DND-41 (cell line): ENCODE results near the gene ABI2.

Source experiments
- ATAC-seq: fragments of 200-7000 bp; cut with Tn5 transposase; 3 replicates; pipeline ENCODE4 v1.9.1; 2021; ENCODE audit warnings: low read depth; ENCODE audit not compliant: insufficient read depth
- DNase-seq: peaks from one replicate; pipeline ENCODE4 v3.0.0-alpha.2; 2020
- H2AFZ ChIP-seq: 2 replicates; pipeline ENCODE4 v1.6.0; 2012; ENCODE audit warnings: low read depth, low read length
- H3K27ac ChIP-seq: 2 replicates; pipeline ENCODE4 v1.5.1; 2012; ENCODE audit warnings: low read length, inconsistent platforms
- H3K27me3 ChIP-seq: fragments of 200-600 bp; sonication (generic); 2 replicates; pipeline ENCODE4 v1.6.0; 2012; ENCODE audit warnings: low read length, mild to moderate bottlenecking, inconsistent platforms; ENCODE audit not compliant: insufficient read depth, poor library complexity
- H3K36me3 ChIP-seq: 2 replicates; pipeline ENCODE4 v1.5.1; 2012; ENCODE audit warnings: low read length, inconsistent platforms; ENCODE audit not compliant: insufficient read depth
- H3K4me1 ChIP-seq: 2 replicates; pipeline ENCODE4 v1.5.1; 2012; ENCODE audit warnings: mild to moderate bottlenecking, low read length; ENCODE audit not compliant: insufficient read depth
- H3K4me2 ChIP-seq: 2 replicates; pipeline ENCODE4 v1.6.0; 2012; ENCODE audit warnings: mild to moderate bottlenecking, moderate library complexity, low read length, inconsistent platforms; ENCODE audit not compliant: insufficient read depth
- H3K4me3 ChIP-seq, 2 experiments: fragments of 200-600 bp in 1 of 2; shearing (Covaris generic) in 1 of 2; 2 replicates each; pipeline ENCODE4 v1.5.1; 2012 to 2016; ENCODE audit warnings: inconsistent platforms in 2 of 2, low read length in 2 of 2, mild to moderate bottlenecking in 2 of 2, low read depth in 1 of 2, moderate library complexity in 1 of 2
- H3K79me2 ChIP-seq: 2 replicates; pipeline ENCODE4 v1.6.0; 2012; ENCODE audit warnings: low read length, inconsistent platforms; ENCODE audit not compliant: insufficient read depth
- H3K9ac ChIP-seq: 2 replicates; pipeline ENCODE4 v1.6.0; 2012; ENCODE audit warnings: low read depth, mild to moderate bottlenecking, inconsistent platforms, low read length, moderate library complexity
- H3K9me3 ChIP-seq: 2 replicates; pipeline ENCODE4 v1.5.1; 2012; ENCODE audit warnings: low read length, moderate library complexity, mild to moderate bottlenecking, inconsistent platforms; ENCODE audit not compliant: insufficient read depth, severe bottlenecking
- H4K20me1 ChIP-seq: 2 replicates; pipeline ENCODE4 v1.6.0; 2012; ENCODE audit warnings: low read length; ENCODE audit not compliant: insufficient read depth
- EZH2 ChIP-seq: IDR thresholded peaks from 3 replicates; pipeline ENCODE4 v1.6.1; 2012; ENCODE audit warnings: borderline replicate concordance, low read depth, mild to moderate bottlenecking, moderate library complexity, low read length, inconsistent platforms; ENCODE audit not compliant: severe bottlenecking
- TF ChIP-seq, protein P1 (sequence below): IDR thresholded peaks from 2 replicates; pipeline ENCODE4 v1.5.1; 2012; ENCODE audit warnings: borderline replicate concordance, low read length, moderate library complexity, mild to moderate bottlenecking; ENCODE audit not compliant: poor library complexity, severe bottlenecking; ENCODE audit errors: extremely low read depth

Gene ABI2

DNA sequence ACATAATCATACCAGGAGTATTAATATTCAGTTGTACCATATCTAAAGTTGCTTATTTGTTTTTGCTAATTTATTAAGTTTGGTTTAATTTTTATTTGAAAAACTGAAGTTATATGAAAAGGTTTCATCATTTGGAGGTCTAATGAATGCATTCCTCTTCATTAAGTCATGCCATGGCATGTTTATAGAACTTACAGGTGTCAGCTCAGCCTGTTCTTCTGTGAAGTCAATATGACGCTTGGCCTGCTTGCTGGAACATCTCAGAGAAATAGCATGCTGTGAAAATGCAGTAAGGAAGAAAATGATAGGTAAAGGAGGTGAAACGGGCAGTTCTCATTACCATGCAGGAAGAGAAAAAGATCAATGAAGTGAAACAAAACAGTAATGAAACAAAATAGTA is 148.7 kb downstream of the ABI2 start:
- no peaks in the 10 kb centered on the region for H3K9me3 ChIP-seq
- H3K36me3 ChIP-seq = no peaks in the 10 kb centered on the region
- H3K4me1 ChIP-seq = no peaks in the 10 kb centered on the region
- no peak for ATAC-seq
- H3K27me3 ChIP-seq = no peaks in the 10 kb centered on the region
- no peak overlapping the region for H2AFZ ChIP-seq
- no peak overlapping the region for H3K4me3 ChIP-seq
- H3K79me2 ChIP-seq = no peaks in the 10 kb centered on the region
- H3K4me2 ChIP-seq = no peak overlapping the region
- DNase-seq = no peak
- no peak overlapping the region for H3K9ac ChIP-seq
- no peaks in the 10 kb centered on the region for H4K20me1 ChIP-seq
- no peak for TF ChIP-seq EZH2
- TF ChIP-seq, protein P1, sequence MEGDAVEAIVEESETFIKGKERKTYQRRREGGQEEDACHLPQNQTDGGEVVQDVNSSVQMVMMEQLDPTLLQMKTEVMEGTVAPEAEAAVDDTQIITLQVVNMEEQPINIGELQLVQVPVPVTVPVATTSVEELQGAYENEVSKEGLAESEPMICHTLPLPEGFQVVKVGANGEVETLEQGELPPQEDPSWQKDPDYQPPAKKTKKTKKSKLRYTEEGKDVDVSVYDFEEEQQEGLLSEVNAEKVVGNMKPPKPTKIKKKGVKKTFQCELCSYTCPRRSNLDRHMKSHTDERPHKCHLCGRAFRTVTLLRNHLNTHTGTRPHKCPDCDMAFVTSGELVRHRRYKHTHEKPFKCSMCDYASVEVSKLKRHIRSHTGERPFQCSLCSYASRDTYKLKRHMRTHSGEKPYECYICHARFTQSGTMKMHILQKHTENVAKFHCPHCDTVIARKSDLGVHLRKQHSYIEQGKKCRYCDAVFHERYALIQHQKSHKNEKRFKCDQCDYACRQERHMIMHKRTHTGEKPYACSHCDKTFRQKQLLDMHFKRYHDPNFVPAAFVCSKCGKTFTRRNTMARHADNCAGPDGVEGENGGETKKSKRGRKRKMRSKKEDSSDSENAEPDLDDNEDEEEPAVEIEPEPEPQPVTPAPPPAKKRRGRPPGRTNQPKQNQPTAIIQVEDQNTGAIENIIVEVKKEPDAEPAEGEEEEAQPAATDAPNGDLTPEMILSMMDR = no peak
- no peak overlapping the region for H3K27ac ChIP-seq

- H3K27ac ChIP-seq = no peak overlapping the region
- ATAC-seq (no peak), DNase-seq (no peak)
- no peak overlapping the region for H3K9ac ChIP-seq
- H3K79me2 ChIP-seq = no peaks in the 10 kb centered on the region
- no peaks in the 10 kb centered on the region for H3K27me3 ChIP-seq
- no peaks in the 10 kb centered on the region for H4K20me1 ChIP-seq
- H3K36me3 ChIP-seq = no peaks in the 10 kb centered on the region
- H3K4me2 ChIP-seq = no peak overlapping the region
- H3K9me3 ChIP-seq = no peaks in the 10 kb centered on the region
- TF ChIP-seq EZH2 = no peak
- TF ChIP-seq, protein P1 = no peak
- H2AFZ ChIP-seq = no peak overlapping the region
- no peaks in the 10 kb centered on the region for H3K4me1 ChIP-seq
- H3K4me3 ChIP-seq = no peak overlapping the region
Observed at GRCh38 chr2:203480623-203481022, 152.4 kb downstream of the ABI2 start.

- Histone ChIP-seq H2AFZ (no peak overlapping the region), H3K4me3 (no peak overlapping the region), H3K9ac (no peak overlapping the region), H3K9me3 (no peaks in the 10 kb centered on the region), H3K79me2 (no peaks in the 10 kb centered on the region), H3K36me3 (no peaks in the 10 kb centered on the region), H4K20me1 (no peaks in the 10 kb centered on the region), H3K27me3 (no peaks in the 10 kb centered on the region), H3K4me1 (no peaks in the 10 kb centered on the region), H3K27ac (no peak overlapping the region), H3K4me2 (no peak overlapping the region)
- TF ChIP-seq EZH2 = no peak
- TF ChIP-seq, protein P1 = peak; percentile 80
- DNase-seq = peak; percentile 54
- peak; percentile 94 for ATAC-seq
Observed at GRCh38 chr2:203484266-203485112, 156.3 kb downstream of the ABI2 start.
